Measurements from ENCODE around the gene PXT1. TPM values are rescaled to one million over a fixed set of nuclear protein-coding genes. Genes with fewer than 3 reads are reported as not detected.

PXT1 gene
- total RNA-seq, 2 experiments from 2014 or later = 0.25 TPM; not detected in 1

DNA sequence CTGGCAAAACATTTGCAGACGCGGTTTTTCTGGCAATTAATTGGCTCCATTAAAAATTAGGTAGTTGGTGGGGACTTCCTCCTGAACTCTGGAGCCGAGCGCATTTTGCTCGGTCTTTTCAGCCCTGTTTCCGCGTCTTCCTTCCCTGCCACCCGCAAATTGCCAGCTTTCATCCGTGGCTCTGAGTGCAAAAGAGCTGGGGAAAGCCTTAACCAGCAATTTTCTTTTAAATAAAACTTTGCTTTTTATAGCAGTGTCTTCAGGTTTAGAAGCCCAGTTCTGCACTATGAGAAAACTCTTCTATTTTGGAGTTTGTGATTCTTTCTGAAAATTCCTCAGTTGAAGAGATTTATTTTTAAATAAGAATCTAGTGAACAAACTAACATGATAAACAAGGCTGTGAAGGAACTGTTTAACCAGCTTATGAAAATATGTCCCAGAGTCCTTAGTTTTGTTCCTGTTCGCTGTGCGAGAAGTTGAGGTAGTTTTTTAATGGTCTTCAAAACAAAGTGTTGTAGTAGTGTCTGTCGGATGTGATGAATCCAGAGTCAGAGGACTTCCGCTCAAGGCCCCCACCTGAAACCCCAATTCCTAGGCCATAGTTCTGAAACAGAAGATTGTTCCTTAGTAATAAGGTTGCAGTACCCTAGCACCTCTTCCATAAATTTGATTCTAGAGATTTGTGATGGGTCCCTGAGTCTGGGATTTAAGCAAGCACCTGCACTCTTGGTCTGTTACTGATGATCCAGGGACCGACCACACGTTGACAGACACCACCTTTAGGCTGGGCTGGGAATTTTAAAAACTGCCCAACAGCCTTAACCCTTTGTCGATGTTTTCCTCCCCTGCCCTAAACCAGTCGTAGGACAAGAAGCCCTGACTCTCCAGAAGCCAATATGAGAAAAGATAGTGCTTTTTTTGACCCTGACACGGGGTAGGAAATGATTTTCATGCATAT lies 1.1 kb upstream of the PXT1 start:
- TF ChIP-seq EZH2phosphoT487 (IDR thresholded peaks at IDR 0.05; ENCODE audit: borderline replicate concordance, low read depth, low read length) = no peak
- TF ChIP-seq, protein P1, sequence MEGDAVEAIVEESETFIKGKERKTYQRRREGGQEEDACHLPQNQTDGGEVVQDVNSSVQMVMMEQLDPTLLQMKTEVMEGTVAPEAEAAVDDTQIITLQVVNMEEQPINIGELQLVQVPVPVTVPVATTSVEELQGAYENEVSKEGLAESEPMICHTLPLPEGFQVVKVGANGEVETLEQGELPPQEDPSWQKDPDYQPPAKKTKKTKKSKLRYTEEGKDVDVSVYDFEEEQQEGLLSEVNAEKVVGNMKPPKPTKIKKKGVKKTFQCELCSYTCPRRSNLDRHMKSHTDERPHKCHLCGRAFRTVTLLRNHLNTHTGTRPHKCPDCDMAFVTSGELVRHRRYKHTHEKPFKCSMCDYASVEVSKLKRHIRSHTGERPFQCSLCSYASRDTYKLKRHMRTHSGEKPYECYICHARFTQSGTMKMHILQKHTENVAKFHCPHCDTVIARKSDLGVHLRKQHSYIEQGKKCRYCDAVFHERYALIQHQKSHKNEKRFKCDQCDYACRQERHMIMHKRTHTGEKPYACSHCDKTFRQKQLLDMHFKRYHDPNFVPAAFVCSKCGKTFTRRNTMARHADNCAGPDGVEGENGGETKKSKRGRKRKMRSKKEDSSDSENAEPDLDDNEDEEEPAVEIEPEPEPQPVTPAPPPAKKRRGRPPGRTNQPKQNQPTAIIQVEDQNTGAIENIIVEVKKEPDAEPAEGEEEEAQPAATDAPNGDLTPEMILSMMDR (conservative IDR thresholded peaks at IDR 0.05; ENCODE audit: low read length) = peak; percentile 73
- intact Hi-C loops (cut with micrococcal nuclease; ENCODE audit: unreplicated experiment) = loop anchor here (1.0 kb wide), 1 partner anchor 103 kb away; no protein-coding TSS in a partner anchor
- ChIA-PET POLR2A (interaction anchor here (0.5 to 1.5 kb wide), 5 partner anchors 13 to 228 kb away, joined by 3 to 4 read pairs (median 3); no protein-coding TSS in a partner anchor), CTCF (ENCODE audit: unreplicated experiment) (no interaction called here)
- Histone ChIP-seq H3K27ac (ENCODE audit: low read depth, low read length, poor library complexity, severe bottlenecking) (peak overlapping the region; percentile 85), H3K4me3 (ENCODE audit: low read depth, low read length, poor library complexity, severe bottlenecking) (peak overlapping the region; percentile 96), H3K4me1 (ENCODE audit: insufficient read depth, low read length, poor library complexity, severe bottlenecking) (peaks cover 33% of the 10 kb centered on the region), H3K79me2 (ENCODE audit: insufficient read depth, low read depth, low read length) (peaks cover 69% of the 10 kb centered on the region), H3K36me3 (ENCODE audit: insufficient read depth, low read length) (peaks cover 32% of the 10 kb centered on the region), H3K4me2 (ENCODE audit: low read length) (peak overlapping the region; percentile 80), H4K20me1 (ENCODE audit: insufficient read depth, low read length) (no peaks in the 10 kb centered on the region), H3K9me2 (ENCODE audit: insufficient read depth, low read length) (no peaks in the 10 kb centered on the region), H2AFZ (ENCODE audit: low read length) (0 out of 2 replicates have a peak overlapping the region, but pooled peaks have one; percentile 74), H3K9me3 (ENCODE audit: low read length) (0 out of 2 replicates have a peak, but pooled peaks cover 6% of the 10 kb centered on the region)
- BruUV-seq (replicated peaks) = no TSS peak
- peak; percentile 52 for DNase-seq (ENCODE audit: low spot score)

- H3K36me3 ChIP-seq (ENCODE audit: insufficient read depth, low read length) = peaks cover 17% of the 10 kb centered on the region
- peak; percentile 12 for DNase-seq (ENCODE audit: low spot score)
- H4K20me1 ChIP-seq (ENCODE audit: insufficient read depth, low read length) = no peaks in the 10 kb centered on the region
- peak overlapping the region; percentile 85 for H3K27ac ChIP-seq (ENCODE audit: low read depth, low read length, poor library complexity, severe bottlenecking)
- peak overlapping the region; percentile 80 for H3K4me2 ChIP-seq (ENCODE audit: low read length)
- TF ChIP-seq EZH2phosphoT487 (IDR thresholded peaks at IDR 0.05; ENCODE audit: borderline replicate concordance, low read depth, low read length) = no peak
- TF ChIP-seq, protein P1 (conservative IDR thresholded peaks at IDR 0.05; ENCODE audit: low read length) = no peak
- TSS peak; percentile 93 for BruUV-seq (replicated peaks)
- no peaks in the 10 kb centered on the region for H3K9me2 ChIP-seq (ENCODE audit: insufficient read depth, low read length)
- H3K4me1 ChIP-seq (ENCODE audit: insufficient read depth, low read length, poor library complexity, severe bottlenecking) = peaks cover 33% of the 10 kb centered on the region
- peak overlapping the region; percentile 96 for H3K4me3 ChIP-seq (ENCODE audit: low read depth, low read length, poor library complexity, severe bottlenecking)
- ChIA-PET CTCF (ENCODE audit: unreplicated experiment) (no interaction called here), POLR2A (no interaction called here)
- H3K9me3 ChIP-seq (ENCODE audit: low read length) = no peaks in the 10 kb centered on the region
- peaks cover 54% of the 10 kb centered on the region for H3K79me2 ChIP-seq (ENCODE audit: insufficient read depth, low read depth, low read length)
- peak overlapping the region; percentile 90; the same call in 1 of the 2 replicates for H2AFZ ChIP-seq (ENCODE audit: low read length)
- intact Hi-C loops (cut with micrococcal nuclease; ENCODE audit: unreplicated experiment) = loop anchor here (1.0 kb wide), 2 partner anchors 19 to 152 kb away; partner anchors contain the start of gene SRSF3
Observed at GRCh38 chr6:36442103-36442670, 467 bp downstream of the PXT1 start.

Data from OCI-LY7 (cell line).